ENCODE results near the gene TMEFF2.

The TMEFF2 gene

GRCh38 chr2:192122946-192123345 is 71.8 kb downstream of the TMEFF2 start:
- no peak overlapping the region for H3K4me3 ChIP-seq (ENCODE audit: insufficient read depth, low read length, poor library complexity, severe bottlenecking)
- no peaks in the 10 kb centered on the region for H4K20me1 ChIP-seq (ENCODE audit: low read depth, low read length)
- no peak for TF ChIP-seq CTCF (IDR thresholded peaks at IDR 0.05; ENCODE audit: insufficient read depth, low read length, poor library complexity, severe bottlenecking)
- no peak for TF ChIP-seq EZH2phosphoT487 (conservative IDR thresholded peaks at IDR 0.05; ENCODE audit: low read length)

GRCh38 chr2:192122141-192122540 is 72.6 kb downstream of the TMEFF2 start:
- H3K4me2 ChIP-seq (ENCODE audit: low read depth, low read length, poor library complexity, severe bottlenecking): no peak overlapping the region
- TF ChIP-seq EZH2phosphoT487 (conservative IDR thresholded peaks at IDR 0.05; ENCODE audit: low read length) (no peak), CTCF (IDR thresholded peaks at IDR 0.05; ENCODE audit: insufficient read depth, low read length, poor library complexity, severe bottlenecking) (no peak)
- H4K20me1 ChIP-seq (ENCODE audit: low read depth, low read length): no peaks in the 10 kb centered on the region
- no peak overlapping the region for H3K9ac ChIP-seq (ENCODE audit: low read length)
- no peaks in the 10 kb centered on the region for H3K27me3 ChIP-seq (ENCODE audit: low read length)
- no peaks in the 10 kb centered on the region for H3K79me2 ChIP-seq (ENCODE audit: insufficient read depth, low read length)
- H2AFZ ChIP-seq (ENCODE audit: low read depth, low read length, severe bottlenecking): no peak overlapping the region
- H3K9me2 ChIP-seq (replicated peaks; ENCODE audit: insufficient read depth, low read length): no peaks in the 10 kb centered on the region
- H3K36me3 ChIP-seq (ENCODE audit: low read length): no peaks in the 10 kb centered on the region
- H3K9me3 ChIP-seq (ENCODE audit: insufficient read depth, low read length): no peaks in the 10 kb centered on the region
- no peaks in the 10 kb centered on the region for H3F3A ChIP-seq (ENCODE audit: insufficient read depth)
- no peak overlapping the region for H3K4me3 ChIP-seq (ENCODE audit: insufficient read depth, low read length, poor library complexity, severe bottlenecking)
- H3K27ac ChIP-seq (ENCODE audit: low read depth, low read length): no peak overlapping the region

More at GRCh38 chr2:192122946-192123345, 71.8 kb downstream of the TMEFF2 start:
- no peak overlapping the region for H2AFZ ChIP-seq (ENCODE audit: low read depth, low read length, severe bottlenecking)
- H3K9me3 ChIP-seq (ENCODE audit: insufficient read depth, low read length): no peaks in the 10 kb centered on the region
- no peak overlapping the region for H3K9ac ChIP-seq (ENCODE audit: low read length)
- H3K79me2 ChIP-seq (ENCODE audit: insufficient read depth, low read length): no peaks in the 10 kb centered on the region
- H3K9me2 ChIP-seq (replicated peaks; ENCODE audit: insufficient read depth, low read length): no peaks in the 10 kb centered on the region
- no peaks in the 10 kb centered on the region for H3F3A ChIP-seq (ENCODE audit: insufficient read depth)
- H3K36me3 ChIP-seq (ENCODE audit: low read length): no peaks in the 10 kb centered on the region
- H3K27ac ChIP-seq (ENCODE audit: low read depth, low read length): no peak overlapping the region
- H3K4me2 ChIP-seq (ENCODE audit: low read depth, low read length, poor library complexity, severe bottlenecking): no peak overlapping the region
- no peaks in the 10 kb centered on the region for H3K27me3 ChIP-seq (ENCODE audit: low read length)

GRCh38 chr2:192119536-192119935 is 75.2 kb downstream of the TMEFF2 start:
- Histone ChIP-seq H3K36me3 (ENCODE audit: low read length) (no peaks in the 10 kb centered on the region), H2AFZ (ENCODE audit: low read depth, low read length, severe bottlenecking) (no peak overlapping the region), H3K4me3 (ENCODE audit: insufficient read depth, low read length, poor library complexity, severe bottlenecking) (no peak overlapping the region), H3K79me2 (ENCODE audit: insufficient read depth, low read length) (no peaks in the 10 kb centered on the region), H3K9me2 (replicated peaks; ENCODE audit: insufficient read depth, low read length) (no peaks in the 10 kb centered on the region), H3K9me3 (ENCODE audit: insufficient read depth, low read length) (no peaks in the 10 kb centered on the region), H3K27me3 (ENCODE audit: low read length) (no peaks in the 10 kb centered on the region), H3K27ac (ENCODE audit: low read depth, low read length) (no peak overlapping the region), H3F3A (ENCODE audit: insufficient read depth) (no peaks in the 10 kb centered on the region), H4K20me1 (ENCODE audit: low read depth, low read length) (no peaks in the 10 kb centered on the region), H3K4me2 (ENCODE audit: low read depth, low read length, poor library complexity, severe bottlenecking) (no peak overlapping the region), H3K9ac (ENCODE audit: low read length) (no peak overlapping the region)
- TF ChIP-seq CTCF (IDR thresholded peaks at IDR 0.05; ENCODE audit: insufficient read depth, low read length, poor library complexity, severe bottlenecking) (no peak), EZH2phosphoT487 (conservative IDR thresholded peaks at IDR 0.05; ENCODE audit: low read length) (no peak)

All from SU-DHL-6 (cell line).